Mesenchymal stem cell (in vitro differentiated cells and primary cell): ENCODE measurements around the gene ATE1.
A peak's percentile ranks its signal among the peaks of the same experiment; 100 is the strongest.

Experiments
- DNase-seq: peaks from one replicate; pipeline ENCODE4 v3.0.0-alpha.2; 2013
- H2AFZ ChIP-seq: one replicate; pipeline ENCODE4 v1.6.1; 2013; ENCODE audit warnings: low read depth, mild to moderate bottlenecking, control low read depth, inconsistent platforms, low read length, moderate library complexity
- H2AK5ac ChIP-seq: 2 replicates; pipeline ENCODE4 v1.6.1; 2013; ENCODE audit warnings: low read length, moderate library complexity, mild to moderate bottlenecking, inconsistent platforms; ENCODE audit not compliant: severe bottlenecking
- H2BK120ac ChIP-seq: one replicate; pipeline ENCODE4 v1.6.1; 2013; ENCODE audit warnings: low read depth, mild to moderate bottlenecking, inconsistent platforms, low read length, moderate library complexity
- H2BK12ac ChIP-seq, 2 experiments: one replicate each; pipeline ENCODE4 v1.6.1; 2013; ENCODE audit warnings: inconsistent platforms in 2 of 2, low read length in 2 of 2, mild to moderate bottlenecking in 2 of 2, moderate library complexity in 2 of 2, control low read depth in 1 of 2
- H2BK15ac ChIP-seq: one replicate; pipeline ENCODE4 v1.6.1; 2013; ENCODE audit warnings: mild to moderate bottlenecking, low read depth, inconsistent platforms; ENCODE audit not compliant: poor library complexity, severe bottlenecking
- H2BK5ac ChIP-seq: 2 replicates; pipeline ENCODE4 v1.6.1; 2013; ENCODE audit warnings: low read depth, mild to moderate bottlenecking, low read length, control low read depth, inconsistent platforms; ENCODE audit not compliant: poor library complexity, severe bottlenecking
- H3K14ac ChIP-seq, 2 experiments: one replicate each; pipeline ENCODE4 v1.6.1; 2013; ENCODE audit warnings: inconsistent platforms in 2 of 2, low read length in 2 of 2, control low read depth in 1 of 2, mild to moderate bottlenecking in 1 of 2, moderate library complexity in 1 of 2
- H3K18ac ChIP-seq, 2 experiments: one replicate each; pipeline ENCODE4 v1.6.1; 2013; ENCODE audit warnings: inconsistent platforms in 2 of 2, low read length in 2 of 2, control low read depth in 1 of 2, low read depth in 1 of 2, mild to moderate bottlenecking in 1 of 2
- H3K23ac ChIP-seq, 2 experiments: one replicate each; pipeline ENCODE4 v1.6.1; 2013; ENCODE audit warnings: inconsistent platforms in 2 of 2, low read length in 2 of 2, mild to moderate bottlenecking in 2 of 2, moderate library complexity in 2 of 2, control low read depth in 1 of 2
- H3K27ac ChIP-seq: 2 replicates; pipeline ENCODE4 v1.5.1; 2013; ENCODE audit warnings: mild to moderate bottlenecking, moderate library complexity, low read length, control low read depth, inconsistent platforms; ENCODE audit not compliant: poor library complexity, severe bottlenecking
- H3K27me3 ChIP-seq, 2 experiments: 2 replicates each; pipeline versions ENCODE4 v1.6.1 to v1.7.0; 2013; ENCODE audit warnings: low read length in 2 of 2, mild to moderate bottlenecking in 2 of 2, moderate library complexity in 2 of 2, control low read depth in 1 of 2, inconsistent platforms in 1 of 2; ENCODE audit not compliant: control insufficient read depth in 1 of 2, insufficient read depth in 1 of 2
- H3K36me3 ChIP-seq, 2 experiments: 2 replicates each; pipeline versions ENCODE4 v1.6.1 to v1.7.0; 2013; ENCODE audit warnings: low read length in 2 of 2, control low read depth in 1 of 2, inconsistent platforms in 1 of 2, low read depth in 1 of 2, mild to moderate bottlenecking in 1 of 2; ENCODE audit not compliant: insufficient read depth in 2 of 2, control insufficient read depth in 1 of 2
- H3K4ac ChIP-seq, 2 experiments: one replicate each; pipeline ENCODE4 v1.6.1; 2013; ENCODE audit warnings: inconsistent platforms in 2 of 2, low read length in 2 of 2, mild to moderate bottlenecking in 2 of 2, moderate library complexity in 2 of 2, control low read depth in 1 of 2, low read depth in 1 of 2
- H3K4me1 ChIP-seq: 2 replicates; pipeline ENCODE4 v1.6.1; 2013; ENCODE audit warnings: low read depth, low read length, control low read depth; ENCODE audit not compliant: control insufficient read depth, insufficient read depth
- H3K4me2 ChIP-seq: 2 replicates; pipeline ENCODE4 v1.6.1; 2013; ENCODE audit warnings: low read length, mild to moderate bottlenecking, inconsistent platforms; ENCODE audit not compliant: poor library complexity, severe bottlenecking
- H3K4me3 ChIP-seq, 2 experiments: 2 replicates each; pipeline versions ENCODE4 v1.5.1 to v1.7.0; 2013; ENCODE audit warnings: low read length in 2 of 2, mild to moderate bottlenecking in 2 of 2, control low read depth in 1 of 2, low read depth in 1 of 2; ENCODE audit not compliant: insufficient read depth in 1 of 2
- H3K79me1 ChIP-seq: replicated peaks from 2 replicates; pipeline ENCODE4 v1.6.1; 2013; ENCODE audit warnings: mild to moderate bottlenecking, control low read depth, low read length, inconsistent platforms; ENCODE audit not compliant: poor library complexity, severe bottlenecking
- H3K9ac ChIP-seq: 2 replicates; pipeline ENCODE4 v1.7.0; 2013; ENCODE audit warnings: mild to moderate bottlenecking, low read length, moderate library complexity
- H3K9me3 ChIP-seq: 2 replicates; pipeline ENCODE4 v1.7.0; 2013; ENCODE audit warnings: mild to moderate bottlenecking, low read length; ENCODE audit not compliant: control insufficient read depth
- H4K8ac ChIP-seq: one replicate; pipeline ENCODE4 v1.6.1; 2013; ENCODE audit warnings: inconsistent platforms, mild to moderate bottlenecking, low read length, moderate library complexity
- H4K91ac ChIP-seq: one replicate; pipeline ENCODE4 v1.6.1; 2013; ENCODE audit warnings: mild to moderate bottlenecking, low read length, inconsistent platforms
- WGBS: methylation state at CpG from one replicate; pipeline ENCODE4 v1.1.7; 2013; ENCODE audit warnings: mixed read lengths; 5-methylcytosine and 5-hydroxymethylcytosine counted together

Gene ATE1

DNA sequence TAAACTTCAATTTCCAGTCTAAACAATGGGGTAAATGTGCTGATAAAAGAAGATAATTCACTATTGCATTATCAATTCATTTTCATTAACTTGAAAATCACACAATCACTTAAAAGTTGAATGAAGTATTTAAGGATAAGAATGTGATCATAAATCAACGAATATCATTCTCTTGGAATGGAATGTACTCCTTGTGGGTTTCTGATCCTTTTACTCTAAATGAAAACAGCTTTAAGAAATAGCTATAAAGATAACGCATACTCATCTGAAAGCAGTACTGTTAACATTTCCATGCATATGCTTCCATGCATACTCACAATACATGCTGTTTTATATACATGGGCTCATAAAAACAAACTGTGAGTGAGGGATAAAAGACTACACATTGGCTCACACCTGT, 108.8 kb downstream of the ATE1 start:
- H3K27me3 ChIP-seq, result no peaks in the 10 kb centered on the region
- peaks cover 3% of the 10 kb centered on the region for H3K4me1 ChIP-seq
- H4K91ac ChIP-seq, result no peak overlapping the region
- no peaks in the 10 kb centered on the region for H3K9me3 ChIP-seq
- no peak overlapping the region for H4K8ac ChIP-seq
- peaks cover 0 to 3% of the 10 kb centered on the region in 2 experiments for H3K36me3 ChIP-seq
- H3K4me3 ChIP-seq, result no peak overlapping the region
- H2BK120ac ChIP-seq, result no peak overlapping the region
- no peak overlapping the region for H3K4ac ChIP-seq
- H2AFZ ChIP-seq, result no peak overlapping the region
- no peak overlapping the region for H3K18ac ChIP-seq
- H3K9ac ChIP-seq, result no peak overlapping the region
- H3K14ac ChIP-seq, result no peak overlapping the region
- H2BK5ac ChIP-seq, result no peak overlapping the region
- no peak overlapping the region for H2BK15ac ChIP-seq
- WGBS, result 86% methylated on average over 1 of the region's 2 CpGs
- no peak overlapping the region for H2BK12ac ChIP-seq
- H2AK5ac ChIP-seq, result no peak overlapping the region
- peak; percentile 35 for DNase-seq
- H3K27ac ChIP-seq, result no peak overlapping the region
- H3K4me2 ChIP-seq, result no peak overlapping the region
- H3K23ac ChIP-seq, result no peak overlapping the region
- peaks cover 8% of the 10 kb centered on the region for H3K79me1 ChIP-seq

DNA sequence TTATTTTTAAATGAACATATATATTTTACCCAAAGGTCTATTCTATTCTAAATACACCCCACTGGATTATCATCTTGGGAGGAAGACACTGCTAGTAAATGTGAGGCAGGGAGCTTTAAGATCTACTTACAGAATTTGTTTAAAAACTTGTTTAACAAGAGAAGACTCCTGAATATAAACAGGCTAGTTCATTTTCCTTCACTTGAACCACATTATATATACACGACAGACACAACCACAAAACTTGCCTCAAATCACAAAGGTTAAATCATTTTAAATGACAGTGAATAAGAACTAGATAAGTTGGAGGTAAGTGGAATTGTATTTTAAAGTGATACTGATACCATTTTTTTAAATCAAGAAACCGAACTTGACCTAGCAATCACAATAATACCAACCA, 109.2 kb downstream of the ATE1 start:
- Histone ChIP-seq H3K4ac (no peak overlapping the region), H3K4me1 (peaks cover 3% of the 10 kb centered on the region), H2BK5ac (no peak overlapping the region), H2BK12ac (no peak overlapping the region), H3K27me3 (no peaks in the 10 kb centered on the region), H3K18ac (no peak overlapping the region), H3K9ac (no peak overlapping the region), H3K36me3 (peaks cover 0 to 7% of the 10 kb centered on the region in 2 experiments), H2BK120ac (no peak overlapping the region), H3K79me1 (peaks cover 8% of the 10 kb centered on the region), H3K9me3 (no peaks in the 10 kb centered on the region), H3K4me2 (no peak overlapping the region), H2AK5ac (no peak overlapping the region), H3K27ac (no peak overlapping the region), H3K23ac (no peak overlapping the region), H2AFZ (no peak overlapping the region), H2BK15ac (no peak overlapping the region), H4K8ac (no peak overlapping the region), H3K14ac (no peak overlapping the region), H4K91ac (no peak overlapping the region), H3K4me3 (no peak overlapping the region)
- DNase-seq, result no peak
- WGBS, result no CpG with 5 or more reads among the region's 2 CpGs

DNA sequence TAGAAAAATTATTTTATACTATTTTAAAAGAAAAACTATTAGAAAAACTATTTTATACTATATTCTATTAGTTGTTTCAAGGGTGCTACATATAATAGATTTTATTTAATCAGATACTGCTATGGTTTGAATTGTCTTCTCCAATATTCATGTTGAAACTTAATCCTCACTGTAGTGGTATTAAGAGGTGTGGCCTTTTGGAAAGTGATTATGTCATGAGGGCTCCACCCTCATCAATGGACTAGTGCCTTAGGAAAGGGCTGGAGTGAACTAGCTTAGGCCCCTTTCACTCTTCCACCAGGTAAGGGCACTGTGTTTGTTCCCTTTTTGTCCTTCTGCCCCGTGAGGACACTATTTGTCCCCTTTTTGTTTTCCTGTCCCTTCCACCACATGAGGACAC, 111.6 kb downstream of the ATE1 start:
- Histone ChIP-seq H3K79me1 (peaks cover 6% of the 10 kb centered on the region), H2BK5ac (no peak overlapping the region), H4K91ac (no peak overlapping the region), H2BK120ac (no peak overlapping the region), H3K4ac (no peak overlapping the region), H2AFZ (no peak overlapping the region), H2BK12ac (no peak overlapping the region), H3K9ac (no peak overlapping the region), H3K27ac (no peak overlapping the region), H3K4me2 (no peak overlapping the region), H3K4me3 (no peak overlapping the region), H3K18ac (no peak overlapping the region), H3K23ac (no peak overlapping the region), H2AK5ac (no peak overlapping the region), H3K36me3 (peaks cover 0 to 7% of the 10 kb centered on the region in 2 experiments), H3K4me1 (peaks cover 2% of the 10 kb centered on the region), H3K27me3 (no peaks in the 10 kb centered on the region), H4K8ac (no peak overlapping the region), H3K9me3 (no peaks in the 10 kb centered on the region), H3K14ac (no peak overlapping the region), H2BK15ac (no peak overlapping the region)
- DNase-seq, result no peak
- WGBS, result 93% methylated on average over 1 of the region's 1 CpG

DNA sequence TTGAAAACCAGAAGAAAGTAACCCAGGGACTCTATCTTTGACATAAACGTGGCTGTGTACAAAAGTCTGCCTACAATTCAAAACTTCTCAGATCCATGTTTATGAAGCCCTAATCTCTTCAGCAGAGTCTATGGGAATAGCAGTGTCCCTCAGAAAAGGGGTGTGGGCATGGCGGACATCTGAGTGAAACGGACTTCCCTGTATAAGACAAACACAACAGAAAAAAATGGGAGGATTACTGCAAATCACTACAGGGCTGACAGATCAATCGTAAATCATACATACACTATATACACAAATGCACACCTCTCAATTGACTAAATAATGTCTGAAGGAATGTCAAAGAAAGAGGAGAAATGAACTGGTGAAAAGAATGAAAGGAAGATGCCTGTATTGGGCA, 114.0 kb downstream of the ATE1 start:
- Histone ChIP-seq H3K36me3 (peaks cover 0 to 7% of the 10 kb centered on the region in 2 experiments), H3K14ac (no peak overlapping the region), H4K91ac (no peak overlapping the region), H3K27ac (no peak overlapping the region), H3K4me1 (no peaks in the 10 kb centered on the region), H2AFZ (no peak overlapping the region), H3K4me2 (no peak overlapping the region), H2AK5ac (no peak overlapping the region), H4K8ac (no peak overlapping the region), H2BK5ac (no peak overlapping the region), H3K4me3 (no peak overlapping the region), H3K27me3 (no peaks in the 10 kb centered on the region), H3K23ac (no peak overlapping the region), H3K9me3 (no peaks in the 10 kb centered on the region), H3K4ac (no peak overlapping the region), H2BK12ac (no peak overlapping the region), H3K9ac (no peak overlapping the region), H2BK120ac (no peak overlapping the region), H3K18ac (no peak overlapping the region), H2BK15ac (no peak overlapping the region), H3K79me1 (peaks cover 5% of the 10 kb centered on the region)
- WGBS, result 79% methylated on average over 3 of the region's 4 CpGs
- DNase-seq, result no peak
